SK-N-MC (cell line): ENCODE results near the gene ZNRF3.

ENCODE experiments used
- EZH2 ChIP-seq: fragments of 200-600 bp; sonication (generic); IDR thresholded peaks from one replicate; pipeline ENCODE4 v1.6.1; 2017; ENCODE audit warnings: antibody characterized with exemption
- FOXP2 ChIP-seq: optimal IDR thresholded peaks from 2 replicates; pipeline ENCODE3; 2011; ENCODE audit warnings: mild to moderate bottlenecking, moderate library complexity; ENCODE audit not compliant: insufficient read depth; ENCODE audit errors: extremely low read length, control extremely low read depth
- POLR2AphosphoS5 ChIP-seq: IDR thresholded peaks from 2 replicates; pipeline ENCODE4 v1.6.1; 2012; ENCODE audit warnings: mild to moderate bottlenecking, low read depth, low read length, borderline replicate concordance

GRCh38 chr22:28936200-28936599 lies 52.8 kb downstream of the ZNRF3 start:
- TF ChIP-seq POLR2AphosphoS5 (no peak), EZH2 (no peak), FOXP2 (no peak)
